Ramos (cell line): ENCODE measurements around the gene MAT2B.
"Not testable (repeated sequence)": the region's sequence is repeated elsewhere in the genome, so short reads cannot be mapped to it uniquely, and the experiment has no call there.

Experiments used
- in situ Hi-C: fragments of 300-500 bp; cut with MboI; formaldehyde crosslinking; loops from one replicate; pipeline ENCODE4 v1.14.3; 2022; ENCODE audit warnings: low sequenced_read_pairs; ENCODE audit not compliant: unreplicated experiment

Gene MAT2B

GRCh38 chr5:163503106-163504078, 2.0 kb upstream of the MAT2B start:
- in situ Hi-C loops = no loop called here

GRCh38 chr5:163504079-163504931, 1.1 kb upstream of the MAT2B start:
- in situ Hi-C loops = no loop called here

- in situ Hi-C loops = no loop called here
Measured at GRCh38 chr5:163505049-163505367, 411 bp upstream of the MAT2B start.

- in situ Hi-C loops = no loop called here
Measured at GRCh38 chr5:163506095-163506457, 657 bp downstream of the MAT2B start.

GRCh38 chr5:163506726-163507125, 1.3 kb downstream of the MAT2B start:
- in situ Hi-C loops = no loop called here

GRCh38 chr5:163508753-163509152, 3.3 kb downstream of the MAT2B start:
- in situ Hi-C loops = no loop called here

GRCh38 chr5:163509291-163509951, 4.0 kb downstream of the MAT2B start:
- in situ Hi-C loops = no loop called here

GRCh38 chr5:163512526-163512925, 7.1 kb downstream of the MAT2B start:
- in situ Hi-C loops = no loop called here

- in situ Hi-C loops = no loop called here
Measured at GRCh38 chr5:163525096-163525495, 19.7 kb downstream of the MAT2B start.

- in situ Hi-C loops = no loop called here
Measured at GRCh38 chr5:163529698-163530097, 24.3 kb downstream of the MAT2B start.

- in situ Hi-C loops = no loop called here
Measured at GRCh38 chr5:163531272-163531671, 25.9 kb downstream of the MAT2B start.

- in situ Hi-C loops = no loop called here
Measured at GRCh38 chr5:163532171-163533084, 27.0 kb downstream of the MAT2B start.

- in situ Hi-C loops = no loop called here
Measured at GRCh38 chr5:163533223-163533622, 27.8 kb downstream of the MAT2B start.

GRCh38 chr5:163534492-163535094, 29.2 kb downstream of the MAT2B start:
- in situ Hi-C loops = no loop called here

- in situ Hi-C loops = no loop called here
Measured at GRCh38 chr5:163535290-163535689, 29.9 kb downstream of the MAT2B start.

GRCh38 chr5:163536442-163536841, 31.0 kb downstream of the MAT2B start:
- in situ Hi-C loops = not testable (repeated sequence)

- in situ Hi-C loops = no loop called here
Measured at GRCh38 chr5:163540696-163541095, 35.3 kb downstream of the MAT2B start.

- in situ Hi-C loops = no loop called here
Measured at GRCh38 chr5:163542771-163543170, 37.4 kb downstream of the MAT2B start.

GRCh38 chr5:163544041-163544440, 38.6 kb downstream of the MAT2B start:
- in situ Hi-C loops = no loop called here
